ENCODE results near the gene KRT71. TPM values are rescaled to one million over a fixed set of nuclear protein-coding genes. Genes with fewer than 3 reads are reported as not detected.

KRT71 gene
- total and polyA plus RNA-seq, 2 of the 8 experiments (the other 6 are each of a cell fraction or from before 2014, with no cell fraction given), result not detected

DNA sequence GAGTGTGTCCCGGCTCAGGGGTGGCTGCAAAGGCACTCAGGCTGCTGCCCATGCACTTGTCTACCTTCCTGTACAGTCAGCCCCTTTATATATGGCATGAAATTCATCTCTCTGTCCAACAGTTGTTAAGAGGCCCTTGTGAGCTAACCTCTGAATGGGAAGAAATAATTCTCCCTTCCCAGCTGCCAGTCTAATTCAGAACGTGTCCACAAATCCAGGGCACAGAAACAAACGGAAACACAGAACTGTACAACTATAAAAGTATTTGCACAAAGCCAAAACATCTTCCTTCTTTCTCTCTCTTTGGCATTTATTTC, 33.6 kb downstream of the KRT71 start (continued):
- TF ChIP-seq USF2 (IDR thresholded peaks at IDR 0.05; ENCODE audit: low read length) (no peak), ZNF274 (IDR thresholded peaks at IDR 0.05; ENCODE audit: borderline replicate concordance, extremely low read depth, low read length) (no peak), KDM4A (IDR thresholded peaks at IDR 0.05; ENCODE audit: low read depth, low read length, severe bottlenecking) (no peak), RBBP5 (IDR thresholded peaks at IDR 0.05; ENCODE audit: borderline replicate concordance, low read depth, low read length) (no peak), SIRT6 (IDR thresholded peaks at IDR 0.05; ENCODE audit: low read length) (no peak)

All from H1 (cell line).